Endodermal cell (in vitro differentiated cells): Measurements from ENCODE around the gene DUSP16. TPM values are rescaled to one million over a fixed set of nuclear protein-coding genes. Genes with fewer than 3 reads are reported as not detected.
"Not testable (repeated sequence)": the region's sequence is repeated elsewhere in the genome, so short reads cannot be mapped to it uniquely, and the experiment has no call there.

Experiments
- DNase-seq: peaks from one replicate; pipeline ENCODE4 v3.0.0-alpha.2; 2017
- H3K27ac ChIP-seq: 2 replicates; pipeline ENCODE4 v1.5.1; 2013; ENCODE audit warnings: mild to moderate bottlenecking, low read depth, low read length, moderate library complexity
- H3K27me3 ChIP-seq: 2 replicates; pipeline ENCODE4 v1.6.1; 2013; ENCODE audit warnings: mild to moderate bottlenecking, low read length, moderate library complexity; ENCODE audit not compliant: insufficient read depth, control insufficient read depth, poor library complexity, severe bottlenecking
- H3K36me3 ChIP-seq: 2 replicates; pipeline ENCODE4 v1.7.0; 2013; ENCODE audit warnings: mild to moderate bottlenecking, low read length, moderate library complexity; ENCODE audit not compliant: control insufficient read depth, insufficient read depth
- H3K4me1 ChIP-seq: one replicate; pipeline ENCODE4 v1.7.0; 2013; ENCODE audit warnings: low read length; ENCODE audit not compliant: control insufficient read depth, insufficient read depth
- H3K4me3 ChIP-seq: 2 replicates; pipeline ENCODE4 v1.5.1; 2013; ENCODE audit warnings: mild to moderate bottlenecking, low read length, moderate library complexity
- H3K9ac ChIP-seq: 2 replicates; pipeline ENCODE4 v1.6.1; 2013; ENCODE audit warnings: mild to moderate bottlenecking, low read length, moderate library complexity; ENCODE audit not compliant: poor library complexity, severe bottlenecking; ENCODE audit errors: extremely low read depth
- H3K9me3 ChIP-seq: 2 replicates; pipeline ENCODE4 v1.6.1; 2013; ENCODE audit warnings: mild to moderate bottlenecking, low read length, moderate library complexity; ENCODE audit not compliant: control insufficient read depth
- H3K27ac Mint-ChIP-seq: 2 replicates; pipeline ENCODE4 v1.8.0; 2020; ENCODE audit warnings: mixed read lengths
- H3K27me3 Mint-ChIP-seq: 2 replicates; pipeline ENCODE4 v1.8.0; 2021; ENCODE audit warnings: mild to moderate bottlenecking, mixed read lengths; ENCODE audit not compliant: insufficient read depth
- H3K36me3 Mint-ChIP-seq: 2 replicates; pipeline ENCODE4 v1.8.0; 2020; ENCODE audit warnings: low read depth, mixed read lengths
- H3K4me1 Mint-ChIP-seq: 2 replicates; pipeline ENCODE4 v1.8.0; 2020; ENCODE audit warnings: mixed read lengths
- H3K4me3 Mint-ChIP-seq: 2 replicates; pipeline ENCODE4 v1.8.0; 2020; ENCODE audit warnings: mild to moderate bottlenecking, moderate library complexity, mixed read lengths
- H3K9me3 Mint-ChIP-seq: 2 replicates; pipeline ENCODE4 v1.8.0; 2020; ENCODE audit warnings: mild to moderate bottlenecking, mixed read lengths
- CTCF ChIP-seq: fragments of 200-600 bp; sonication (generic); conservative IDR thresholded peaks from 2 replicates; pipeline ENCODE4 v1.5.0; 2021; ENCODE audit warnings: antibody characterized with exemption, mild to moderate bottlenecking
- WGBS, 2 experiments: methylation state at CpG; one replicate each; pipeline versions ENCODE4 v1.1.5 to v1.1.7; 2013; ENCODE audit warnings: missing lambda C conversion rate in 2 of 2, mixed read lengths in 1 of 2; ENCODE audit not compliant: insufficient coverage in 1 of 2, insufficient read length in 1 of 2; 5-methylcytosine and 5-hydroxymethylcytosine counted together
- total RNA-seq, 2 donors: library from RNA; stranded (reverse); fragmentation: NEBNext Ultra II Directional in 1 of 2; extraction: Animal tissue kit (Norgen Biotek cat#: 25700) in 1 of 2; gene quantifications; 2 replicates in 1 of 2; 3 replicates in 1 of 2; pipeline ENCODE4 v1.2.1, GENCODE V29; 2021

Gene DUSP16
- total RNA-seq, 2 donors from 2014 or later: 28.1 to 42.5 TPM

DNA sequence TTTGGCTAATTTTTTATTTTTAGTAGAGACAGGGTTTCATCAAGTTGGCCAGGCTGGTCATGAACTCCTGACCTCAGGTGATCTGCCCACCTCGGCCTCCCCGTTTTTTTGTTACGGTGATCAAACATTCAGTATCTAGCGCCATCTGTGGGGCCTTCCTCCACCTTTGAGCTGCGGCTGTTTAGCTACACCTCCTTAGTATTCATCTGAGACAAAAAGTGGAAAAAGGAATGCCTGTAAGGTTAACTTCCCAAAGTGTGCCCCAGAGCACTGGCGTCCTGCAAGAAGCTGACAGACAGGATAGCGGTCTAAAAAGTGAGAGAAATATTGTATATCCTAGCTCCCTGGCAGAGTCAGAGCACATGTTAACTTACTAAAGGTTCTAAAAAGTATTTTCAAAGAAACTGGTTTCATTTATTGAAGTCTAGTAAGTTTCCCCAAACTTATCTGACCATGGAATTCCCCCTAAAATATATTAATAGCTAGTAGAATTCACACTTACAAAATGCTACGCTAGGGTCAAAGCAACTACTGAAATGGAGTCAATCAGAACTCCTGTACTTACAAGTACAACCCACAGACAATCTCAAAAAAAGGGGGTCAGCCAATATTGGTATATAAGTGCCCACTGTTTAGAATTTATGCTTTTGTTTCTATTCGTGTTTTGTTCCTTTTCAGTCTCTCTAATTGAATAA, 59.1 kb downstream of the DUSP16 start:
- H3K4me1 ChIP-seq: peaks cover 11% of the 10 kb centered on the region
- no peak overlapping the region for H3K27ac ChIP-seq
- Mint-ChIP-seq H3K9me3 (no peaks in the 10 kb centered on the region), H3K27ac (peak overlapping the region; percentile 18), H3K27me3 (no peaks in the 10 kb centered on the region), H3K4me3 (no peak overlapping the region), H3K4me1 (peaks cover 64% of the 10 kb centered on the region), H3K36me3 (peaks cover 9% of the 10 kb centered on the region)
- peak; percentile 82 for DNase-seq
- no peaks in the 10 kb centered on the region for H3K9me3 ChIP-seq
- H3K36me3 ChIP-seq: peaks cover 3% of the 10 kb centered on the region
- H3K27me3 ChIP-seq: no peaks in the 10 kb centered on the region
- WGBS, 2 experiments: 90 to 93% methylated on average over 7 to 9 of the region's 9 CpGs
- no peak overlapping the region for H3K4me3 ChIP-seq
- TF ChIP-seq CTCF: peak; percentile 70
- H3K9ac ChIP-seq: no peak overlapping the region

- no peak overlapping the region for H3K4me3 ChIP-seq
- TF ChIP-seq CTCF: no peak
- Mint-ChIP-seq H3K9me3 (no peaks in the 10 kb centered on the region), H3K27me3 (no peaks in the 10 kb centered on the region), H3K4me1 (peaks cover 59% of the 10 kb centered on the region), H3K36me3 (peaks cover 10% of the 10 kb centered on the region), H3K27ac (no peak overlapping the region), H3K4me3 (no peak overlapping the region)
- no peak overlapping the region for H3K9ac ChIP-seq
- no peak overlapping the region for H3K27ac ChIP-seq
- 86 to 92% methylated on average over 1 to 5 of the region's 5 CpGs for WGBS, 2 experiments
- H3K27me3 ChIP-seq: no peaks in the 10 kb centered on the region
- H3K4me1 ChIP-seq: peaks cover 11% of the 10 kb centered on the region
- H3K36me3 ChIP-seq: peaks cover 3% of the 10 kb centered on the region
- no peak for DNase-seq
- H3K9me3 ChIP-seq: no peaks in the 10 kb centered on the region
These were observed 59.9 kb downstream of the DUSP16 start for GRCh38 chr12:12502815-12503151.

GRCh38 chr12:12502130-12502814, 60.4 kb downstream of the DUSP16 start:
- H3K36me3 Mint-ChIP-seq: peaks cover 12% of the 10 kb centered on the region
- 95 to 98% methylated on average over 5 to 7 of the region's 7 CpGs for WGBS, 2 experiments
- H3K9ac ChIP-seq, H3K27me3 Mint-ChIP-seq, H3K4me3 ChIP-seq, H3K27ac ChIP-seq, H3K4me3 Mint-ChIP-seq, H3K9me3 ChIP-seq, DNase-seq, H3K36me3 ChIP-seq, H3K9me3 Mint-ChIP-seq, H3K27me3 ChIP-seq, H3K27ac Mint-ChIP-seq: not testable (repeated sequence)
- peaks cover 59% of the 10 kb centered on the region for H3K4me1 Mint-ChIP-seq
- H3K4me1 ChIP-seq: peaks cover 11% of the 10 kb centered on the region
